Sigmoid colon (tissue), 7 donors: ENCODE data around the gene KRTAP1-5. TPM values are rescaled to one million over a fixed set of nuclear protein-coding genes. Genes with fewer than 3 reads are reported as not detected.

Experiments used
- DNase-seq: peaks from one replicate; pipeline ENCODE4 v3.0.0-alpha.2; 2019
- H3K27ac ChIP-seq, 4 donors: fragments of 200-600 bp; sonication (generic); one replicate each; pipeline ENCODE4 v1.5.1; 2016 to 2019; ENCODE audit warnings: mild to moderate bottlenecking in 1 of 4
- H3K27me3 ChIP-seq, 3 donors: fragments of 200-600 bp; sonication (generic); one replicate each; pipeline ENCODE4 v1.5.1; 2019; ENCODE audit warnings: mild to moderate bottlenecking in 1 of 3
- H3K36me3 ChIP-seq, 4 donors: fragments of 200-600 bp; sonication (generic); one replicate each; pipeline ENCODE4 v1.5.1; 2016 to 2019
- H3K4me1 ChIP-seq, 4 donors: fragments of 200-600 bp; sonication (generic); one replicate each; pipeline ENCODE4 v1.5.1; 2017 to 2019
- H3K4me3 ChIP-seq, 4 donors: fragments of 200-600 bp; sonication (generic); one replicate each; pipeline ENCODE4 v1.5.1; 2017 to 2019; ENCODE audit warnings: mild to moderate bottlenecking in 2 of 4, moderate library complexity in 1 of 4
- H3K9me3 ChIP-seq, 4 donors: fragments of 200-600 bp in 3 of 4; sonication (generic) in 3 of 4; one replicate each; pipeline versions ENCODE4 v1.5.1 to v1.6.1; 2013 to 2019
- CTCF ChIP-seq, 4 experiments: fragments of 450-650 bp in 3 of 4; fragments of 200-600 bp in 1 of 4; IDR thresholded peaks; one replicate each; pipeline ENCODE4 v1.5.1; 2016 to 2019; ENCODE audit warnings: antibody characterized with exemption in 4 of 4, mild to moderate bottlenecking in 3 of 4, moderate library complexity in 2 of 4
- EP300 ChIP-seq, 4 donors: sonication (generic); formaldehyde crosslinking; IDR thresholded peaks; one replicate each; pipeline ENCODE4 v1.6.1; 2017; ENCODE audit warnings: antibody characterized with exemption in 4 of 4
- POLR2A ChIP-seq, 2 donors: fragments of 450-650 bp; IDR thresholded peaks; one replicate each; pipeline ENCODE4 v1.6.1; 2016; ENCODE audit warnings: antibody characterized with exemption in 2 of 2, mild to moderate bottlenecking in 2 of 2, moderate library complexity in 2 of 2
- POLR2AphosphoS5 ChIP-seq, 4 donors: sonication (generic); formaldehyde crosslinking; IDR thresholded peaks; one replicate each; pipeline ENCODE4 v1.6.1; 2017; ENCODE audit warnings: antibody characterized with exemption in 4 of 4
- WGBS, 2 donors: extraction: QIAGEN DNeasy Blood & Tissue Kit; methylation state at CpG; one replicate each; pipeline ENCODE4 v1.1.7; 2013; 5-methylcytosine and 5-hydroxymethylcytosine counted together
- intact Hi-C: fragments of 100-400 bp; cut with DNase I; formaldehyde crosslinking; loops from one replicate; pipeline ENCODE4 v1.15.1; 2023
- polyA plus RNA-seq, 3 donors: library from polyadenylated mRNA; stranded (reverse); fragments of 200-250 nt; gene quantifications; one replicate each; pipeline ENCODE4 v1.2.3, GENCODE V29; 2013
- total RNA-seq, 4 donors: library from RNA; depleted of rRNA; stranded (reverse); fragments of >200 nt; gene quantifications; one replicate each; pipeline ENCODE4 v1.1.0, GENCODE V29; 2016
- donor health status: healthy with polysubstance abuse.
- donor health status: Bipolar disorder and iron deficiency.
- donor health status: healthy.

Gene KRTAP1-5
- total and polyA plus RNA-seq, 7 donors = not detected

DNA sequence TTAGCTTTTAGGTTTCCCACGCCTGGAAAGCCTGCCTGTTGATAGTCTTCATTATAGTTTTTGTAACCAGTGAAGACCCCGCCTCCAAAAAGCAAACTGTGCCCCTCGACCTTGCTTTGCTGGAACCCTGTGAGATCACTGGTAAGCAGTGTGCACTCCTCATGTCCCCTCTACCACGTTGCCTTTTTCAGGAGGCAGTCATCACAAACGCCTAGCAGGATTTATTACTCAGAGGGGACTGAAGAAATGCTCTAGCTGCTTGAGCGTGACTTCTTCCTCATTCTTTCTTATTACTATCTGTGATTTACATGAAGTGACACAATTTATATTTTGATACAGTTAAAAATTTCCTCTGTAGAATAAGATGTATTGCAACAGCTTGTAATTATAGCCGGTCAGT lies 11.6 kb downstream of the KRTAP1-5 start:
- no peak overlapping the region for H3K4me3 ChIP-seq
- intact Hi-C loops = no loop called here
- no peak for TF ChIP-seq EP300 (IDR thresholded peaks at IDR 0.05)
- TF ChIP-seq CTCF (IDR thresholded peaks at IDR 0.05) = no peak
- no peak for TF ChIP-seq POLR2A (IDR thresholded peaks at IDR 0.05)
- TF ChIP-seq POLR2AphosphoS5 (IDR thresholded peaks at IDR 0.05) = no peak
- no peak for DNase-seq
- H3K9me3 ChIP-seq = no peaks in the 10 kb centered on the region
- H3K27me3 ChIP-seq = no peaks in the 10 kb centered on the region
- no peak overlapping the region for H3K27ac ChIP-seq
- 72 to 80% methylated on average over 7 of the region's 7 CpGs for WGBS, 2 donors
- H3K36me3 ChIP-seq = no peaks in the 10 kb centered on the region
- H3K4me1 ChIP-seq = no peaks in the 10 kb centered on the region

DNA sequence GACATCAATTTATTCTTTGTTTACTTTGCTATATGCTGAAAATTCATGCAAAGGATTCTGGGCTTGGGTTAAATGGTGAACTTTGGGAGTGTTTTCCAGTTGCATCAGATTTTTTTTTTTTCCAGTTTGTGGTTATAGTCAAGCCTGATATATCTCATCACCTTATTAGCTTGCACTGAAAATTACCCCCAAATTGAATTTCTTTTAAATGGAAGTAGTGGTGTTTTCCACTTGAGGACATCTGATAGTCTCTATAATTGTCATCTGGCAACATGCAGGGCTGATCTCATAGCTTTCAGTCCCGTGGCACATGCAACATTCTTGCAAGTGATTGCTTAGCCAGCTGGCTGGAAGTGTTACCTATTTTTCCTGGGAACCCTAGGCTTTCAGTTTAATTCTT lies 13.4 kb downstream of the KRTAP1-5 start:
- Histone ChIP-seq H3K27ac (no peak overlapping the region), H3K27me3 (no peaks in the 10 kb centered on the region), H3K9me3 (no peaks in the 10 kb centered on the region), H3K36me3 (no peaks in the 10 kb centered on the region), H3K4me1 (no peaks in the 10 kb centered on the region), H3K4me3 (no peak overlapping the region)
- DNase-seq = no peak
- 32 to 50% methylated on average over 1 of the region's 1 CpG for WGBS, 2 donors
- intact Hi-C loops = no loop called here
- TF ChIP-seq POLR2A (IDR thresholded peaks at IDR 0.05) (no peak), POLR2AphosphoS5 (IDR thresholded peaks at IDR 0.05) (no peak), EP300 (IDR thresholded peaks at IDR 0.05) (no peak), CTCF (IDR thresholded peaks at IDR 0.05) (no peak)

- DNase-seq = no peak
- WGBS, 2 donors = 83 to 87% methylated on average over 3 of the region's 3 CpGs
- intact Hi-C loops = no loop called here
- no peaks in the 10 kb centered on the region for H3K36me3 ChIP-seq
- no peaks in the 10 kb centered on the region for H3K9me3 ChIP-seq
- H3K4me1 ChIP-seq = no peaks in the 10 kb centered on the region
- no peak overlapping the region for H3K27ac ChIP-seq
- no peak for TF ChIP-seq EP300 (IDR thresholded peaks at IDR 0.05)
- no peak for TF ChIP-seq CTCF (IDR thresholded peaks at IDR 0.05)
- TF ChIP-seq POLR2A (IDR thresholded peaks at IDR 0.05) = no peak
- TF ChIP-seq POLR2AphosphoS5 (IDR thresholded peaks at IDR 0.05) = no peak
- H3K27me3 ChIP-seq = no peaks in the 10 kb centered on the region
- H3K4me3 ChIP-seq = no peak overlapping the region
These were observed 13.8 kb downstream of the KRTAP1-5 start for GRCh38 chr17:41013181-41013580.

DNA sequence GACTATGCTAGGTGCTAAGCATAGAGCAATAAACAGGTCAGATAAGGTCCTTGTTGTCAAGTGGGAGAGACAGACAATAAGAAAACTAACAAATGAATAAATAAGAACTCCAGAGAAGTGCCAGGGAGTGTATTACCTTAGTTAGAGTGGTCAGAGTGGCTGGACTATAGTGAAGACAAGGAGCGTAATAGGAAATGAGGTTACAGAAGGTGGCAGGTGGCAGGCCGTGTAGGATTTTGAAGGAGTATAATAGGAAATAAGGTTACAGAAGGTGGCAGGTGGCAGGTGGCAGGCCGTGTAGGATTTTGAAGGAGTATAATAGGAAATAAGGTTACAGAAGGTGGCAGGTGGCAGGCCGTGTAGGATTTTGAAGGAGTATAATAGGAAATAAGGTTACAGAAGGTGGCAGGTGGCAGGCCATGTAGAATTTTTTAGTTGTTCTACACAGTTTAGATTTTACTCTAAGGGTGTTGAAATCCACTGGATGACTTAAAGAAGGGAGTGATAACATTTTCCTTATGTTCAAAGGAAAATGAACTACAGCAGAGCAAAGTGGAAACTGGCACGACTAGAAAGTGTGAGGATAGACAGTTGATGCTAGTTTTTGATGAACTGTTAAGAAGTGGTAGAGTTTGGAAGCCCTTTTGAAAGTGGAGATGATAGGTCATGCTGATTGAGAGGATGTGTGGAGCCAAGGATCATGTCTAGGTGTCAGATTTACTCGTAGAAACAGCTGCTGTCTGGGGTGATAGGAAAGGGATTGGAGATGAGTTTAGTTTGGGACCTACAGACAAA lies 14.5 kb downstream of the KRTAP1-5 start:
- Histone ChIP-seq H3K27me3 (no peaks in the 10 kb centered on the region), H3K27ac (no peak overlapping the region), H3K9me3 (no peaks in the 10 kb centered on the region), H3K4me3 (no peak overlapping the region), H3K4me1 (no peaks in the 10 kb centered on the region), H3K36me3 (no peaks in the 10 kb centered on the region)
- intact Hi-C loops = no loop called here
- DNase-seq = no peak
- whole genome bisulfite sequencing, 2 donors = 77 to 78% methylated on average over 6 of the region's 6 CpGs
- no peak for TF ChIP-seq POLR2A (IDR thresholded peaks at IDR 0.05)
- no peak for TF ChIP-seq EP300 (IDR thresholded peaks at IDR 0.05)
- no peak for TF ChIP-seq CTCF (IDR thresholded peaks at IDR 0.05)
- no peak for TF ChIP-seq POLR2AphosphoS5 (IDR thresholded peaks at IDR 0.05)

GRCh38 chr17:41010441-41010840 lies 16.6 kb downstream of the KRTAP1-5 start:
- H3K27me3 ChIP-seq = no peaks in the 10 kb centered on the region
- no peak overlapping the region for H3K27ac ChIP-seq
- H3K9me3 ChIP-seq = no peaks in the 10 kb centered on the region
- H3K4me3 ChIP-seq = no peak overlapping the region
- DNase-seq = no peak
- TF ChIP-seq CTCF (IDR thresholded peaks at IDR 0.05) = no peak
- no peak for TF ChIP-seq EP300 (IDR thresholded peaks at IDR 0.05)
- TF ChIP-seq POLR2AphosphoS5 (IDR thresholded peaks at IDR 0.05) = no peak
- TF ChIP-seq POLR2A (IDR thresholded peaks at IDR 0.05) = no peak
- no peaks in the 10 kb centered on the region for H3K4me1 ChIP-seq
- intact Hi-C loops = no loop called here
- no peaks in the 10 kb centered on the region for H3K36me3 ChIP-seq
